Suprapubic skin (tissue), 4 donors: ENCODE data around the gene SLC13A4.

Experiments
- POLR2A ChIP-seq, 2 donors: fragments of 450-650 bp; IDR thresholded peaks; one replicate each; pipeline ENCODE4 v1.6.1; 2017; ENCODE audit warnings: antibody characterized with exemption in 2 of 2, mild to moderate bottlenecking in 2 of 2, moderate library complexity in 2 of 2
- POLR2AphosphoS5 ChIP-seq, 3 donors: sonication (generic); formaldehyde crosslinking; IDR thresholded peaks; one replicate each; pipeline ENCODE4 v1.6.1; 2017; ENCODE audit warnings: antibody characterized with exemption in 3 of 3
- TF ChIP-seq, protein P1 (sequence below), 2 donors: fragments of 200-600 bp in 1 of 2; fragments of 450-650 bp in 1 of 2; sonication (generic) in 1 of 2; IDR thresholded peaks; one replicate each; pipeline ENCODE4 v1.5.1; 2016 to 2019; ENCODE audit warnings: antibody characterized with exemption in 2 of 2, mild to moderate bottlenecking in 1 of 2, moderate library complexity in 1 of 2

DNA sequence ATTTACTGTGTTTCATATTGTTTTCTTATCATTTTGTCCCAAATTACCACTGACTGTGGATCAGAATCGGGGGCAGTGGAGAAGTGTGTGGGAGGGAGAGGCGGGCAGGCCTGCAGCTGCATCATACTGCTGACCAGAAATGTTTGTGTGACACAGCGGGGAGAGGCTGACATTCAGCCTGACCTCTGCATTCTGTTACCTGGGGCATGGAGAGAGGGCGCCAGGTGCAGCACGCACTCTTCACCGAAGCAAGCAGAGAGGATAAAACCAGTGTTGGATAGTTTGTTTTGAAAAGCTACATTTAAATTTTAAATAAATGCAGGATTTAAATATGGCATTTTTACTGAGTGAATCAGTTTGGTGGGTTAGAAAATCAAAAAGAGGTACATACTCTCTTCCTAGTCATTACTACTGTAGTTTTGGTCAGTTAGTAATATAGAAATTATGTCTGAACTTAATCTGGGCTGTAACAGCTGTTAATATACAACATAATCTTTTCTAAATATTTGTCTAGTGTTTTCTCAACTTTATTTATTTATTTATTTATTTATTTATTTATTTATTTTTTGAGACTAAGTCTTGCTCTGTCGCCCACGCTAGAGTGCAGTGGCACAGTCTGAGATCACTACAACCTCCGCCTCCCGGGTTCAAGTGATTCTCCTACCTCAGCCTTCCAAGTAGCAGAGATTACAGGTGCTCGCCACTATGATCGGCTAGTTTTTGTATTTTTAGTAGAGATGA is 74.5 kb downstream of the SLC13A4 start:
- TF ChIP-seq, protein P1, sequence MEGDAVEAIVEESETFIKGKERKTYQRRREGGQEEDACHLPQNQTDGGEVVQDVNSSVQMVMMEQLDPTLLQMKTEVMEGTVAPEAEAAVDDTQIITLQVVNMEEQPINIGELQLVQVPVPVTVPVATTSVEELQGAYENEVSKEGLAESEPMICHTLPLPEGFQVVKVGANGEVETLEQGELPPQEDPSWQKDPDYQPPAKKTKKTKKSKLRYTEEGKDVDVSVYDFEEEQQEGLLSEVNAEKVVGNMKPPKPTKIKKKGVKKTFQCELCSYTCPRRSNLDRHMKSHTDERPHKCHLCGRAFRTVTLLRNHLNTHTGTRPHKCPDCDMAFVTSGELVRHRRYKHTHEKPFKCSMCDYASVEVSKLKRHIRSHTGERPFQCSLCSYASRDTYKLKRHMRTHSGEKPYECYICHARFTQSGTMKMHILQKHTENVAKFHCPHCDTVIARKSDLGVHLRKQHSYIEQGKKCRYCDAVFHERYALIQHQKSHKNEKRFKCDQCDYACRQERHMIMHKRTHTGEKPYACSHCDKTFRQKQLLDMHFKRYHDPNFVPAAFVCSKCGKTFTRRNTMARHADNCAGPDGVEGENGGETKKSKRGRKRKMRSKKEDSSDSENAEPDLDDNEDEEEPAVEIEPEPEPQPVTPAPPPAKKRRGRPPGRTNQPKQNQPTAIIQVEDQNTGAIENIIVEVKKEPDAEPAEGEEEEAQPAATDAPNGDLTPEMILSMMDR (IDR thresholded peaks at IDR 0.05) = no peak
- no peak for TF ChIP-seq POLR2A (IDR thresholded peaks at IDR 0.05)
- TF ChIP-seq POLR2AphosphoS5 (IDR thresholded peaks at IDR 0.05) = no peak
